Measurements from ENCODE around the gene RPS14. TPM values are rescaled to one million over a fixed set of nuclear protein-coding genes. Genes with fewer than 3 reads are reported as not detected.

RPS14 gene
- total RNA-seq, 1 donor from 2014 or later, result 4,086 TPM

DNA sequence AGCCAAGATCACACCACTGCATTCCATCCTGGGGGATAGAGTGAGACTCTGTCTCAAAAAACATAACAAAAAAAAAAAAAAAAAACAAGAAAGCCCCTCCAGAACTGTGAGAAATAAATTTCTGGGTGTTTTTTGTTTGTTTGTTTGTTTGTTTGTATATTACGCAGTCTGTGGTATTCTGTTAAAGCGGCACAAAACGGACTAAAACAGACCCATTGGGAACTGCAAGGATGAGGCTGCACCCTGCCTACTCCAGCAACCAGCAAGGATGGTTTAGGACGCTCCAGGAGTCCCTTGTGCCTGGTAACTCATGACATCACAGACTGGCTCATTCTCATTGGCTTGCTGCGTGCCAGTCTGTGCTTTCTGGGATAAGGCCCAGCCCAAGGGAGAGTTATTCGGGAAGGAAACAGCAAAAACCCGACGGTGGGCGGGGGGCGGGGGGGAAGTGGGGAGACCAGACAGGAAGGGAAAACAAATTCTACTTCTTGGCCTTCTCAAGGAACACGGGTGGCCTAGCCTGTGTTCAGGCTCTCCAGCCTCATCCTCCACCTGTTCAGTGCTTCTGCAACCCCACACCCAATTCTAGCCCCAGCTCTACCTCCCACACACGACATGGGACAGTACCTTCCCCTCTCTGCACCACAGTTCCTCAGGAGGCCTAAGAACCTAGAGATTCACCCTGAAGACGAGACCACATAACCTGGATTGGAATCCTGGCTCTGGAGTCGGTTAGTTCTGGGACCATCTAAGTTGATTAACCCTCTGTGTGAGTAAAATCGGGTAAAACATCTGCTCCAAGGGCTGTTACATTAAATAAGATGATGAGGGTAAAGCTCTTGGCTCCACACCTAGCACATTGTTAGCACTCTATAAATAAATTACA lies 39.7 kb downstream of the RPS14 start:
- Mint-ChIP-seq H3K4me1 (peaks cover 65% of the 10 kb centered on the region), H3K4me3 (peak overlapping the region; percentile 98), H3K9me3 (no peaks in the 10 kb centered on the region), H3K27me3 (peaks cover 2% of the 10 kb centered on the region), H3K36me3 (ENCODE audit: low read depth) (peaks cover 75% of the 10 kb centered on the region), H3K27ac (peak overlapping the region; percentile 100)
- ATAC-seq (ENCODE audit: low read depth), result no peak
- DNase-seq, result no peak
- POLR2A ChIA-PET, result interaction anchor here (0.7 to 43.9 kb wide), 15 partner anchors 1 to 804 kb away, joined by 3 to 2478 read pairs (median 6); partner anchors contain the start of genes CD74, HMGXB3, RBM22 and RPS14
- TF ChIP-seq, protein P1, sequence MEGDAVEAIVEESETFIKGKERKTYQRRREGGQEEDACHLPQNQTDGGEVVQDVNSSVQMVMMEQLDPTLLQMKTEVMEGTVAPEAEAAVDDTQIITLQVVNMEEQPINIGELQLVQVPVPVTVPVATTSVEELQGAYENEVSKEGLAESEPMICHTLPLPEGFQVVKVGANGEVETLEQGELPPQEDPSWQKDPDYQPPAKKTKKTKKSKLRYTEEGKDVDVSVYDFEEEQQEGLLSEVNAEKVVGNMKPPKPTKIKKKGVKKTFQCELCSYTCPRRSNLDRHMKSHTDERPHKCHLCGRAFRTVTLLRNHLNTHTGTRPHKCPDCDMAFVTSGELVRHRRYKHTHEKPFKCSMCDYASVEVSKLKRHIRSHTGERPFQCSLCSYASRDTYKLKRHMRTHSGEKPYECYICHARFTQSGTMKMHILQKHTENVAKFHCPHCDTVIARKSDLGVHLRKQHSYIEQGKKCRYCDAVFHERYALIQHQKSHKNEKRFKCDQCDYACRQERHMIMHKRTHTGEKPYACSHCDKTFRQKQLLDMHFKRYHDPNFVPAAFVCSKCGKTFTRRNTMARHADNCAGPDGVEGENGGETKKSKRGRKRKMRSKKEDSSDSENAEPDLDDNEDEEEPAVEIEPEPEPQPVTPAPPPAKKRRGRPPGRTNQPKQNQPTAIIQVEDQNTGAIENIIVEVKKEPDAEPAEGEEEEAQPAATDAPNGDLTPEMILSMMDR (IDR thresholded peaks at IDR 0.05), result no peak
- intact Hi-C loops (cut with micrococcal nuclease), result loop anchor here (1.0 to 5.0 kb wide), 6 partner anchors 9 to 802 kb away; partner anchors contain the start of genes ANXA6, RPS14 and TCOF1
- CTCF ChIA-PET, result interaction anchor here (1.4 to 4.7 kb wide), 4 partner anchors 9 to 40 kb away, joined by 3 to 43 read pairs (median 15); partner anchors contain the start of gene RPS14

GRCh38 chr5:150408231-150408943 lies 41.2 kb downstream of the RPS14 start:
- CTCF ChIA-PET, result interaction anchor here (2.6 to 4.7 kb wide), 2 partner anchors 10 to 26 kb away, joined by 9 to 43 read pairs; no protein-coding TSS in a partner anchor
- POLR2A ChIA-PET, result interaction anchor here (0.7 to 43.9 kb wide), 5 partner anchors 0 to 45 kb away, joined by 3 to 2478 read pairs (median 125); partner anchors contain the start of genes CD74 and RPS14
- H3K27me3 Mint-ChIP-seq, result peaks cover 2% of the 10 kb centered on the region
- no peak for ATAC-seq (ENCODE audit: low read depth)
- no peak for DNase-seq
- peak overlapping the region; percentile 98 for H3K4me3 Mint-ChIP-seq
- H3K27ac Mint-ChIP-seq, result peak overlapping the region; percentile 100
- intact Hi-C loops (cut with micrococcal nuclease), result no loop called here
- no peaks in the 10 kb centered on the region for H3K9me3 Mint-ChIP-seq
- TF ChIP-seq, protein P1 (IDR thresholded peaks at IDR 0.05), result no peak
- peaks cover 87% of the 10 kb centered on the region for H3K36me3 Mint-ChIP-seq (ENCODE audit: low read depth)
- peaks cover 56% of the 10 kb centered on the region for H3K4me1 Mint-ChIP-seq

DNA sequence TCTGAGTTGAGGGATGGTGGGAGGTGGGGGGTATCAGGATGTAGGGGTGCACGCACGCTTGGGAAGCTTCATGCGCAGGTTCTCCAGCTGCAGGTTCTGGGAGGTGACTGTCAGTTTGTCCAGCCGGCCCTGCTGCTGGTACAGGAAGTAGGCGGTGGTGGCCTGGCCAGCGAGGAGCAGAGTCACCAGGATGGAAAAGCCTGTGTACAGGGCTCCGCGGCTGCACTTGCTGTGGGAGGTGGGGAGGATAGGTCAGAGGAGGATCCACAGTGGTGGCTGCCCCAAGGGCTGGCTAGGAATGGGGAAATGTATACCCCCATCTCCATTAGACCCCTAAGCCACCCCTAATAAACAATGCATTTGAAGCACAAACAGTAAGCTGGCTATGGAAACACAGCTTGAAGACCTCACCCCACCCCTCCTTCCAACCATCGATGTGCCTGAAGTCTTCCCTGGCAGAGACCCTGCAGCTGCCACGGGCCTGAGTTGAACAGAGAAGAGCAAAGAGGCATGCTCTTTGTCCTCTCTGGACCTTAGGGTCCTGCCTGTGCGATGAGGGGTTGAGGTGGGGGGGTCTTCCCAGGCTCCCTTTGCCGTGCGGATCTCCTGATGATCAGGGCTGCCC lies 42.3 kb downstream of the RPS14 start:
- intact Hi-C loops (cut with micrococcal nuclease), result no loop called here
- Mint-ChIP-seq H3K4me3 (peak overlapping the region; percentile 98), H3K27ac (peak overlapping the region; percentile 100), H3K4me1 (peaks cover 57% of the 10 kb centered on the region), H3K27me3 (no peaks in the 10 kb centered on the region), H3K36me3 (ENCODE audit: low read depth) (peaks cover 95% of the 10 kb centered on the region), H3K9me3 (no peaks in the 10 kb centered on the region)
- ChIA-PET CTCF (interaction anchor here (2.6 kb wide), 1 partner anchor 9 kb away, joined by 9 read pairs; no protein-coding TSS in a partner anchor), POLR2A (interaction anchor here (0.7 to 43.9 kb wide), 4 partner anchors 2 to 44 kb away, joined by 3 to 2478 read pairs (median 1302); partner anchors contain the start of genes CD74 and RPS14)
- TF ChIP-seq, protein P1 (IDR thresholded peaks at IDR 0.05), result no peak
- ATAC-seq (ENCODE audit: low read depth), result no peak
- DNase-seq, result no peak

DNA sequence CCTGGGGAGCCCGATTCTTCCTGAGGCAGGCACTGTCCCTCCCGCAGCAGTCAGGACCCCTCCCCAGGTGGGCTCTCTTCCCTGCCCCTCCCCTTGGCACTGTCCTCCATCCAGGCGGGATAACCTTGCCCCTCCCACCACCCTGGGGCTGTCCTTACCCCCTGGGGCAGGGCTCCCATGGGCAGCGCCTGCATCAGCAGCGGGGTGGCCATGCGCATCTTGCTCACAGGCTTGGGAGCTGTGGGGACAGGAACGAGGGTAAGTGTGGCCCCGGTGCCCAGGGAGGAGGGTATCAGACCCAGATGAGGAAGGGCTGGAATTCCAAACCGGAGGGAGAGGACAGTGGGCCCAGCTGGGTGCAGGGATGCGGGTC lies 42.8 kb downstream of the RPS14 start:
- Mint-ChIP-seq H3K9me3 (no peaks in the 10 kb centered on the region), H3K27ac (peak overlapping the region; percentile 100), H3K27me3 (no peaks in the 10 kb centered on the region), H3K4me3 (peak overlapping the region; percentile 98), H3K36me3 (ENCODE audit: low read depth) (peaks cover 95% of the 10 kb centered on the region), H3K4me1 (peaks cover 60% of the 10 kb centered on the region)
- ChIA-PET CTCF (interaction anchor here (2.6 to 3.6 kb wide), 2 partner anchors 8 to 29 kb away, joined by 9 to 15 read pairs; no protein-coding TSS in a partner anchor), POLR2A (interaction anchor here (12.3 to 43.9 kb wide), 3 partner anchors 2 to 45 kb away, joined by 125 to 2478 read pairs (median 2478); partner anchors contain the start of genes CD74 and RPS14)
- TF ChIP-seq, protein P1 (IDR thresholded peaks at IDR 0.05), result no peak
- ATAC-seq (ENCODE audit: low read depth) (no peak), DNase-seq (no peak)
- intact Hi-C loops (cut with micrococcal nuclease), result no loop called here

Measured in activated B cell treated with CpG ODN at 0.5 μM for 24 hours (primary cell).